Measurements from ENCODE around the gene SMIM38. TPM values are rescaled to one million over a fixed set of nuclear protein-coding genes. Genes with fewer than 3 reads are reported as not detected.

The SMIM38 gene
- total RNA-seq, 1 experiment from 2014 or later = 0.09 TPM

GRCh38 chr11:69189059-69189458 lies 33.3 kb downstream of the SMIM38 start:
- Mint-ChIP-seq H3K36me3 (ENCODE audit: insufficient read depth in 1 of 3, low read depth in 3 of 3) (no peaks in the 10 kb centered on the region), H3K27me3 (ENCODE audit: low read depth) (peaks cover 12% of the 10 kb centered on the region; the same call in 1 of the 2 replicates), H3K4me1 (peaks cover 0 to 5% of the 10 kb centered on the region in 2 experiments; a peak in 2 of 4 replicates), H3K4me3 (no peak overlapping the region), H3K27ac (no peak overlapping the region), H3K9me3 (peaks cover 4 to 5% of the 10 kb centered on the region in 2 experiments; a peak in 3 of 5 replicates)
- H2BK5ac ChIP-seq (ENCODE audit: insufficient read length, low read length) = no peak overlapping the region
- H4K8ac ChIP-seq (replicated peaks; ENCODE audit: insufficient read length, low read depth, low read length) = no peak overlapping the region
- H4K91ac ChIP-seq (ENCODE audit: insufficient read length, low read depth, low read length) = no peak overlapping the region
- H3K79me1 ChIP-seq (ENCODE audit: insufficient read depth, low read depth, low read length, poor library complexity, severe bottlenecking) = no peaks in the 10 kb centered on the region
- H2BK12ac ChIP-seq (ENCODE audit: insufficient read length, low read depth, low read length) = no peak overlapping the region
- H3K27me3 ChIP-seq (ENCODE audit: insufficient read depth, low read length) = no peaks in the 10 kb centered on the region
- TF ChIP-seq CTCF (conservative IDR thresholded peaks at IDR 0.05) = no peak
- no peak overlapping the region for H3K18ac ChIP-seq (ENCODE audit: insufficient read length, low read depth, low read length)
- H3K9ac ChIP-seq (ENCODE audit: extremely low read depth, insufficient read length, low read length) = no peak overlapping the region
- H3K56ac ChIP-seq (ENCODE audit: insufficient read length, low read depth, low read length) = no peak overlapping the region
- H3K23me2 ChIP-seq (ENCODE audit: insufficient read length, low read depth, low read length, poor library complexity, severe bottlenecking) = no peaks in the 10 kb centered on the region
- no peak overlapping the region for H3K4me2 ChIP-seq (ENCODE audit: insufficient read depth, insufficient read length, low read length)
- no peak overlapping the region for H3K4ac ChIP-seq (ENCODE audit: low read depth, low read length)
- no peak overlapping the region for H2BK120ac ChIP-seq (ENCODE audit: low read depth, low read length, poor library complexity, severe bottlenecking)
- no peaks in the 10 kb centered on the region for H3K79me2 ChIP-seq (ENCODE audit: insufficient read depth, low read length)
- DNase-seq = no peak
- no peak overlapping the region for H2BK15ac ChIP-seq (ENCODE audit: low read depth, low read length)
- H2BK20ac ChIP-seq (ENCODE audit: low read depth, low read length, poor library complexity, severe bottlenecking) = no peak overlapping the region
- no peaks in the 10 kb centered on the region for H3K9me3 ChIP-seq (ENCODE audit: control insufficient read depth, low read depth, low read length)
- no peaks in the 10 kb centered on the region for H4K20me1 ChIP-seq (ENCODE audit: control insufficient read depth, insufficient read depth, insufficient read length)
- no peak overlapping the region for H3T11ph ChIP-seq (ENCODE audit: low read length)
- H4K5ac ChIP-seq (ENCODE audit: insufficient read length, low read depth, low read length) = no peak overlapping the region
- WGBS (ENCODE audit: extremely low coverage, insufficient read length, low lambda C conversion rate) = no CpG with 5 or more reads among the region's 3 CpGs
- no peak overlapping the region for H3K23ac ChIP-seq (ENCODE audit: insufficient read length, low read depth, low read length)
- H2AK5ac ChIP-seq (ENCODE audit: insufficient read length, low read length) = no peak overlapping the region
- no peak overlapping the region for H3K27ac ChIP-seq (ENCODE audit: insufficient read length, low read depth, low read length)
- H3K4me1 ChIP-seq (ENCODE audit: insufficient read depth, low read length) = no peaks in the 10 kb centered on the region
- H3K14ac ChIP-seq (ENCODE audit: insufficient read depth, low read length) = no peak overlapping the region
- no peak overlapping the region for H2AFZ ChIP-seq (ENCODE audit: low read length)

Measured in H9 (cell line).